Left lung (tissue), 10 donors: ENCODE measurements around the gene CACNA1C. TPM values are rescaled to one million over a fixed set of nuclear protein-coding genes. Genes with fewer than 3 reads are reported as not detected.

Experiments used
- ATAC-seq: fragments of 200-7000 bp; cut with Tn5 transposase; one replicate; pipeline ENCODE4 v1.9.1; 2020; ENCODE audit warnings: moderate library complexity
- DNase-seq, 4 donors: peaks; one replicate each; pipeline ENCODE4 v3.0.0-alpha.2; 2013 to 2020
- H3K27ac ChIP-seq, 2 donors: fragments of 200-600 bp; sonication (generic) in 1 of 2; one replicate each; pipeline versions ENCODE4 v1.5.0 to v1.8.0; 2020 to 2021
- H3K27me3 ChIP-seq, 2 donors: fragments of 200-600 bp; sonication (generic) in 1 of 2; one replicate each; pipeline versions ENCODE4 v1.5.0 to v1.8.0; 2020 to 2021
- H3K36me3 ChIP-seq, 2 donors: fragments of 200-600 bp; sonication (generic) in 1 of 2; one replicate each; pipeline versions ENCODE4 v1.5.0 to v1.8.0; 2020 to 2021
- H3K4me1 ChIP-seq, 2 donors: fragments of 200-600 bp; one replicate each; pipeline ENCODE4 v1.8.0; 2021
- H3K4me3 ChIP-seq, 2 donors: fragments of 200-600 bp; sonication (generic) in 1 of 2; one replicate each; pipeline versions ENCODE4 v1.5.0 to v1.8.0; 2020 to 2021; ENCODE audit warnings: mild to moderate bottlenecking in 1 of 2
- H3K9me3 ChIP-seq, 2 donors: fragments of 200-600 bp; sonication (generic) in 1 of 2; one replicate each; pipeline versions ENCODE4 v1.5.0 to v1.8.0; 2020 to 2021
- intact Hi-C, 2 donors: fragments of 100-400 bp; cut with DNase I; formaldehyde crosslinking; loops; one replicate each; pipeline versions ENCODE4 v1.11.2 to v1.14.2; 2022
- polyA plus RNA-seq, 6 donors: library from polyadenylated mRNA; unstranded; fragments of 120-200 nt; gene quantifications; one replicate each; pipeline ENCODE4 v1.2.1, GENCODE V29; 2013; ENCODE audit not compliant: insufficient read length in 6 of 6
- total RNA-seq, 2 donors: library from RNA; stranded (reverse); fragmentation: NEBNext Ultra II Directional; extraction: Animal tissue kit (Norgen Biotek cat#: 25700); gene quantifications; one replicate each; pipeline ENCODE4 v1.2.1, GENCODE V29; 2021
- TF ChIP-seq, protein P1 (sequence below), 2 donors: fragments of 200-600 bp; sonication (generic) in 1 of 2; IDR thresholded peaks; one replicate each; pipeline versions ENCODE4 v1.5.0 to v1.8.0; 2021; ENCODE audit warnings: antibody characterized with exemption in 2 of 2
- donor health status: DM: no; HTN: yes; CAD: no.
- donor health status: DM: no; HTN: no; CAD: no.

CACNA1C gene
- total and polyA plus RNA-seq, 8 donors, result 11.9 to 21.9 (median 14.2) TPM

DNA sequence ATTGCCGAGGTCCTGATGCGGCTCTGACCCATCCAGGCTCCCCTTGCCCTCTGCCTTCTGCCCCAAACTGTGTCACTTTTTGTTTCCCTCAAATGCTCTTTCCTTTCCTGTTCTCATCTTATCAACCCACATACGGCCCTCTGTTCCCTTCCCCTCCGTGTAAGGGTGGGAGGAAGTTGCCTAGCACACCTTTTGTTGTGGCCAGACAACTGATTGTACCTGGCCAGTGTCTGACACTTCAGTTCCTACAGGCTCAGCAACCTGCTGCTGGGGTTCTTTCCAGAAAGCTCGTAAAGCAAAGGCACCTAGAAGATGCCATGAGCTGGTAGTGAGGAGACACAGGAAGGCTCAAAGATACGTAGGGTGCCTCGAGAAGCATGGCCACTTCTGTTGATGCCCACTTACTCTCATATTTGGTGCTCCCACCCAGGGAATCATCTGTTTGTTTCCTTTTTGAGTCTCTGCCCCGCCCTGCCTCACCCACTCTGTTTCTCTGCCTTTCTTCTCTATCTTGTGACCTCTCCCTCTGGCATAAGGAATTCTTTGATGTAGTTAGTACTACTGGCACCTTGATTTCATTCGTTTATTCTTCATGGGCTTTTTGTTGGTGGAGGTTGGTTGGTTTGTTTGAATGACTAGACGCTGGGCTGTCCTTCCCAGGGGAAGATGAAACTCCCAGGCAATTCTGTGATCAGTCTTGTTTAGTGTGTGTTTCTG, 589.5 kb downstream of the CACNA1C start:
- intact Hi-C loops, result no loop called here

DNA sequence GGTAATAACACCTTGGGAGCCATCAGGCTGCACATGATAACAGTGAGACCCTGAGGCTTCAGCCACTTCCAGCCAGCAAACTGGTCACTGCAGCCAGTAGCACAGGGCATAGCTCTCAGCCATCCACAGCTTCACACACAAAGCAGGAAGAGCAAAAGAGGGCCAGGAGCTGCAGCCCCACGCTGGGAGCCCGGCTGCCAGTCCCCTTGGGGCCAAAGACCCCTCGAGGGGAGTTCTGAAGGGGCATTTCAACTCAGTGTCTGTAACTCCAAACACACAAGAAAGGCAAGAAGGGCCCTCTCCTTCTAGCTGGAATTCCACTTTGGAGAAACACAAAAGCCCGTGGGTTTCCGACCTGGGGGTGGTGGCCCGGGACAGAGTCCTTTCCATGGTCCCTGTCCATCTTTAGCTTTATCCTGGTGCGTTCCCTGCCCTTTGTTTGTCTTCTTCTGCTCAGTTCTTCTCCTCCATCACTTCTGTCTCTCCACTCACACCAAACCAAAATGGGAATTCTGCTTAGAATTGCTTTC, 590.2 kb downstream of the CACNA1C start:
- no peak overlapping the region for H3K27ac ChIP-seq
- H3K4me3 ChIP-seq, result no peak overlapping the region
- H3K27me3 ChIP-seq, result peaks cover 0 to 38% of the 10 kb centered on the region in 2 donors
- intact Hi-C loops, result no loop called here
- TF ChIP-seq, protein P1, sequence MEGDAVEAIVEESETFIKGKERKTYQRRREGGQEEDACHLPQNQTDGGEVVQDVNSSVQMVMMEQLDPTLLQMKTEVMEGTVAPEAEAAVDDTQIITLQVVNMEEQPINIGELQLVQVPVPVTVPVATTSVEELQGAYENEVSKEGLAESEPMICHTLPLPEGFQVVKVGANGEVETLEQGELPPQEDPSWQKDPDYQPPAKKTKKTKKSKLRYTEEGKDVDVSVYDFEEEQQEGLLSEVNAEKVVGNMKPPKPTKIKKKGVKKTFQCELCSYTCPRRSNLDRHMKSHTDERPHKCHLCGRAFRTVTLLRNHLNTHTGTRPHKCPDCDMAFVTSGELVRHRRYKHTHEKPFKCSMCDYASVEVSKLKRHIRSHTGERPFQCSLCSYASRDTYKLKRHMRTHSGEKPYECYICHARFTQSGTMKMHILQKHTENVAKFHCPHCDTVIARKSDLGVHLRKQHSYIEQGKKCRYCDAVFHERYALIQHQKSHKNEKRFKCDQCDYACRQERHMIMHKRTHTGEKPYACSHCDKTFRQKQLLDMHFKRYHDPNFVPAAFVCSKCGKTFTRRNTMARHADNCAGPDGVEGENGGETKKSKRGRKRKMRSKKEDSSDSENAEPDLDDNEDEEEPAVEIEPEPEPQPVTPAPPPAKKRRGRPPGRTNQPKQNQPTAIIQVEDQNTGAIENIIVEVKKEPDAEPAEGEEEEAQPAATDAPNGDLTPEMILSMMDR (IDR thresholded peaks at IDR 0.05), result no peak
- ATAC-seq (no peak), DNase-seq (no peak)
- no peaks in the 10 kb centered on the region for H3K4me1 ChIP-seq
- H3K9me3 ChIP-seq, result no peaks in the 10 kb centered on the region
- H3K36me3 ChIP-seq, result no peaks in the 10 kb centered on the region

More for the DNA sequence above, 589.5 kb downstream of the CACNA1C start:
- Histone ChIP-seq H3K9me3 (no peaks in the 10 kb centered on the region), H3K36me3 (no peaks in the 10 kb centered on the region), H3K4me1 (no peaks in the 10 kb centered on the region), H3K4me3 (no peak overlapping the region), H3K27ac (no peak overlapping the region), H3K27me3 (peaks cover 0 to 38% of the 10 kb centered on the region in 2 donors)
- TF ChIP-seq, protein P1 (IDR thresholded peaks at IDR 0.05), result no peak
- no peak for DNase-seq
- ATAC-seq, result no peak

DNA sequence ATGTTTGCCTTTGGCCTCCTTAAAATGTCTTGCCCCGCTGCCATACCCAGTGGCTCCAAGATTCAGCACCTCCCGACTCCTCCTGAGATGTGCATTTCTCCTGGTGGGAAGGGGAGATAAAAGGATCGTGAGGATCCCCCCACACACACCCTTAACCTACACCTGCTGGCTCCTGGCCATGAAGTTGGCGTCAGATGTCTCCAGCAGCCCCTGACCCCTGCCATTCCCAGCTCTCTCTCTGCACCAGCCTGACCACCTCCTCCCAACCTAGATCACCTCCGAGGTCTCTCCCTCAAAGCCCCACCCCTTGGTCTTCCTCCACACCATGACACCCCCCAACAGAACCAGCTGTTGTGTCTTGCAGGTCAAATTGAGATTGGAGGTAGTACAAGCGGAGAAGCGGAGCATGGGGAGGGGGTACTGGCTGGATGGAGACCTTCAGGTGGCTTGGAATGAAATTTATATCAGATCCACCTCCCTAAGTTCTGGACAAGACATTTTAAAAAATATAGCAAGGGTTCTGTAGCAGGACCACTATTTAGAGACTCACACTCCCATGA, 590.9 kb downstream of the CACNA1C start:
- Histone ChIP-seq H3K9me3 (no peaks in the 10 kb centered on the region), H3K27me3 (peaks cover 0 to 38% of the 10 kb centered on the region in 2 donors), H3K27ac (no peak overlapping the region), H3K36me3 (no peaks in the 10 kb centered on the region), H3K4me3 (no peak overlapping the region), H3K4me1 (no peaks in the 10 kb centered on the region)
- intact Hi-C loops, result no loop called here
- DNase-seq (no peak), ATAC-seq (no peak)
- TF ChIP-seq, protein P1 (IDR thresholded peaks at IDR 0.05), result no peak

DNA sequence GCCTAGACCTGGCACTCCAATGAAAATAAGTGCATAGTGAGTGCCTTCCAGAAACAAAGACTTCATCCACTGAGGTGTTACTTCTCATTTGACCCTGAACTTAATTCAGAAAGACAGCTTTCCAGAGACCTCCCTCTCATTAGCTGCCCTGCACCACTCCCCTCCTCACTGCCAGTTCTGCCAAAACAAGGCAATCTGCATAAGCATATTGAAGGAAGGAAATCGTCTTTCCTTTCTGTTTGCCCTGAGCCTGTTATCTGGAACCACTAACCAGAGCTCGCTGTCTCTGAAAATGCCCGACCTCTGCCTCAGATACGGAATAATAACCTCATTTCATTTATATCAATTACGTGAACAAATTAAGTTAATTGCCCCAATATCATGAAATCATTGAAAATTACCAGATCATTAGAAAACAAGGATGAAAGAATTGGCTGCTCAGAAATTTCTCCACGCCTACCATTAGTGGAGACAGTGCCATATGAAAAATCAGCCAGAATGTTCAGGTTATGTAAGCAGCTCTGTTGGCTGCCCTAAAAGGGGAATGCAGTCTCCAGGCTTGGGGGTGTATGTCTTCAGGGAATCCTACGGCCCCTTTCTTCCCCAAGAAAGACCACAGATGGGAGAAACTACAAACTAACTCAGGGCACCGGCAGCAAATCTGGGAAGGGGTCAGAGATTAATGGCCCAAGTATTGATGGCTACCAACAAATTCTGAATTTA, 592.1 kb downstream of the CACNA1C start:
- Histone ChIP-seq H3K36me3 (no peaks in the 10 kb centered on the region), H3K27me3 (peaks cover 0 to 47% of the 10 kb centered on the region in 2 donors), H3K27ac (no peak overlapping the region), H3K4me1 (no peaks in the 10 kb centered on the region), H3K4me3 (no peak overlapping the region), H3K9me3 (no peaks in the 10 kb centered on the region)
- DNase-seq, result no peak
- TF ChIP-seq, protein P1 (IDR thresholded peaks at IDR 0.05), result no peak
- no peak for ATAC-seq
- intact Hi-C loops, result no loop called here

- Histone ChIP-seq H3K36me3 (no peaks in the 10 kb centered on the region), H3K9me3 (no peaks in the 10 kb centered on the region), H3K27ac (no peak overlapping the region), H3K27me3 (peaks cover 0 to 54% of the 10 kb centered on the region in 2 donors), H3K4me3 (no peak overlapping the region), H3K4me1 (no peaks in the 10 kb centered on the region)
- intact Hi-C loops, result no loop called here
- TF ChIP-seq, protein P1 (IDR thresholded peaks at IDR 0.05), result no peak
- DNase-seq (no peak), ATAC-seq (no peak)
These were observed 592.7 kb downstream of the CACNA1C start for GRCh38 chr12:2645460-2645859.
